GM19324 (cell line): ENCODE data around the gene SP140.
"Not testable (repeated sequence)": the region's sequence is repeated elsewhere in the genome, so short reads cannot be mapped to it uniquely, and the experiment has no call there.

Experiments used
- ATAC-seq: cut with Tn5 transposase; IDR thresholded peaks from one replicate; pipeline ENCODE4 v1.9.1; 2021; ENCODE audit warnings: mild to moderate bottlenecking, moderate library complexity; ENCODE audit not compliant: unreplicated experiment, low FRiP score

The SP140 gene

DNA sequence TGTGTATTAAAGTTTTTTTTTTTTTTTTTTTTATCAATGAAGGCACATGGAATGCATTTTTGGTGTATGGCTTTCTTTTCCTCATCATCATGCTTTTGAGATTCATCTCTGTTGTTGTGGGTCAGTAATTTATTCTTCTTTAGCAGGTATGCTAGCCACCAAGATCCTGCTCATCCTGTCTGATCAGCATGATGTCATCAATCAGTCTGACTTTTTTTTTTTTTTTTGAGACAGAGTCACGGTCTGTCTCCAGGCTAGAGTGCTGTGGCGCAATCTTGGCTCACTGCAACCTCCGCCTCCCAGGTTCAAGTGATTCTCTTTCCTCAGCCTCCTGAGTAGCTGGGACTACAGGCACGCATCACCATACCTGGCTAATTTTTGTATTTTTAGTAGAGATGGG is 2.7 kb upstream of the SP140 start:
- not testable (repeated sequence) for ATAC-seq

- ATAC-seq: no peak
These were observed 1.1 kb upstream of the SP140 start for GRCh38 chr2:230224458-230224857.

DNA sequence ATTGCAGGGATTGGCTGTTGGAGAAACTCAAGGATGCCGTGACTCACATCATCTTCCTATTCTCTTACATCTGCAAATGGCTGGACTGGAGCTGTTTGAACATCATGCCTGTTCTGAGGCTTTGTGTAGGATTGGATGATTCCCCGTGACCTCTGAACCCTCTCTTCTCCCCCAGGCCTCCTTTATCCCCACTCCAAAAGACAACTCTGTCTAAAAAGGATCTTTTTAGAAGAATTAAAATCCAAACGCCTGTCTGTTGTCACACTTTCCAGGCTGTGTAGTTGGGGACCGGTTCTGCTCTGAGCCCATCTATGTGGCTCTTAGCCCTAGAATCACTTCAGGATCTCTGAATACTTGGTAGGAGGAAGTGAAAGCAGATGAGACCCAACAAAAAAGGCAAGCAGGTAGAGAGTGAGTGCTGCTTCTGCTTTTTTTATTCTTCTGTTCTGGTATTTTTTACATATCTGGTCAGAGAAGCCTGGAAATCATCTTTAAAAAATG is 565 bp downstream of the SP140 start:
- ATAC-seq: peak; percentile 74

GRCh38 chr2:230227216-230227615 is 1.7 kb downstream of the SP140 start:
- ATAC-seq: no peak

DNA sequence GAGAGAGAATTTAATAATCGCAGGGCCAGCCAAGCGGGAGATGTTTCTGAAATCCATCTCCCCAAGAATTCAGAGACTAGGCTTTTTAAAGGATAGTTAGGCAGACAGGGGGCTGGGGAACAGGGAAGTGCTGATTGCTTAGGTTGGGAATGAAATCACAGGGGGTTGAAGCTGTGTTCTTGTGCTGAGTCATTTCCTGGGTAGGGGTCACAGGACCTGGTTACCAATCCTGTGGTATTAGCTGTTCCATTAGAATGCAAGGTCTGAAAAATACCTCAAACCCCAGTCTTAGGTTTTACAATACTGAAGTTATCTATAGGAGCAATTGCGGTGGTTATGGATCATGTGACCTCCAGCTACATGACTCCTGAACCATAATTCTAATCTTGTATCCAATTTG is 4.6 kb downstream of the SP140 start:
- no peak for ATAC-seq

GRCh38 chr2:230230496-230231200 is 5.1 kb downstream of the SP140 start:
- no peak for ATAC-seq

DNA sequence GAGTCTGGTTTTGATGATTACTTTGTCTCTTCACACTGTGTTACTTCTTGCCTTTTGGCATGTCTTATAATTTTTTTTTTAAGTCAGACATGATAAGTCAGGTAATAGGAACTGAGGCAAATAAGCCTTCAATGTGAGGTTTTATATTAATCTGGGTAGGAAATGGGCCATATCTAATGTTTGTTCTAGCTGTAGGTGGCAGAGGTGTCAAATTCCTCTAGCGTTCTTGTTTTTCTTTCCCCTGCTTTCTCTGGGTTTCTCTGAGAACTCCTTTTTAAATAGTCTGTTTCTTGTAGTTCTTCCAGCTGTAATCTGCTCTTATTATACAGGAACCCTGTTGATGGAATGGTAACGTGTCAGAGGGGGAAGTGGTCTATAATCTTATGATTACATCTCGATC is 5.7 kb downstream of the SP140 start:
- ATAC-seq: no peak

GRCh38 chr2:230234122-230234722 is 8.7 kb downstream of the SP140 start:
- no peak for ATAC-seq

DNA sequence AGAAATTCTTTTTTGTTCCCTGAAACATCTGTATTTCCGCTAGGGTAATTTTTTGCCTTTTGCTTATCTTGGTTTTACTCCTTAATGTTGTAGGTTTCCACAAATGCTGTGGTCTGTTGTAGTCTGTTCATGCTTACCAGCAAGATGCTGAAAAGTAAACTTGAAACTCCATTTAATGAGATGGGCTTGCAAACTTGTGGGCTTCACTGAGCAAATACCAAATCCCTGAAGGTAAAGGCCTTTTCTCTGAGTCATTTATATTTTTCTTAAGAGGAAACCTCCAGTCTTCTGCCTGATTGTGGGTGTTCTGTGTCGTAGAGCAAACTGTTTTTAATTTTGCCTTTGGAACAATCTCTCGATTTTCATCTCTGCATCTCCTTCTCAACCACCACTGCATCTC is 9.3 kb downstream of the SP140 start:
- ATAC-seq: no peak

DNA sequence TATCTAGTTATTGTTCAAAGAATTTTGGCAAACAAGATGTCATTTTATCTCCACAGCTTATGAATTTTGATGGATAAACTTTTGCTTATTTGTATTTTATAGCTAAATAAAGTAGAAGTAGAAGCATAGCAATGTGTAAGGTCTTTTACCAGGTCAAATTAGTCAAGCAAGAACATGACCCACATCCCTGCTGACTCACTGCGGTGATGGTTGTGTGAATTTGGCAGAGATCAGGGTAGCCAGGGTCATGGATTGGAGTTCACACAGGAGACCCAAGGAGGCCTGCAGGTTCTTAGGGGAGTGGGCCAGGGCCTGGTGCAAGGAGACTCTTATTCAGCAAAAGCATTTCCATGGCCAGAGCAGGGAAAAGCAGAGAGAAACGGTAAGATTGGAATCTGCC is 18.7 kb downstream of the SP140 start:
- ATAC-seq: no peak

DNA sequence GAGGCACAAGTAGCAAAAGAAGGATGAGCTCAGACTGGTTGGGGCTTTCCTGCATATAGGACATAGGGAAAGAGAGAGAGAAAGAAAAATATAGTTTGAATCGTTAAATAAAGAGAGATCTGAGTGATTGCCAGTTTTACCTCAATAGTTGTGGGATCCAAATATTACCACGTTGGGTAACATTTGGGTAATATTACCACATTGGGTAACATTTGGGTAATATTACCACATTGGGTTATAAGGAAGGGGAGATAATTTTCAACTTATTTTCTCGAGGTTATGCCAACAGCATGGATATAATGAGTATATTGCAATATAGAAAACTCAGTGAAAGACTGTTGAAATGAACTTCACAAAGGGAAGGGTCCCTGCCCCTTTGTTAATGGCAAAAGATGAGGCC is 20.7 kb downstream of the SP140 start:
- no peak for ATAC-seq

DNA sequence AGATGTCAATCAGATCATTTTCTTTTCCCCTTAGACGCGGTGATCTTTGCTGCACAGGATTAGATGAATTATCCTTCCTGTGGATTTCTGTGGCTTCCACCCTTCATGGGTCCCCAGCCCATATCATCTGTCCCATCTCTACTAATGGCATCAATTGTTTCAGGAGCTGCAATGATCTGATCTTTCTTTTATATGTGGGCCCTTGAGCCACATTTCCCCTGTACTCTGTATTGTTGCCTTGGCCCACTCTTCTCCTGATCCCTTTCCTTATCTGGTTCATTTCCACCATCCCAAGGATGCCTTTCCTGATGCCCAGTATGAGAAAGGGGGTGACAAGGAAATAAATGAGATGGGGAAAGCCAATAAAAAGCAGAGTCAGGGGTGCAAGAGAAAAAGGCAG is 24.7 kb downstream of the SP140 start:
- ATAC-seq: no peak

GRCh38 chr2:230254152-230254881 is 28.8 kb downstream of the SP140 start:
- no peak for ATAC-seq

- no peak for ATAC-seq
These were observed 31.3 kb downstream of the SP140 start for GRCh38 chr2:230256733-230257332.

DNA sequence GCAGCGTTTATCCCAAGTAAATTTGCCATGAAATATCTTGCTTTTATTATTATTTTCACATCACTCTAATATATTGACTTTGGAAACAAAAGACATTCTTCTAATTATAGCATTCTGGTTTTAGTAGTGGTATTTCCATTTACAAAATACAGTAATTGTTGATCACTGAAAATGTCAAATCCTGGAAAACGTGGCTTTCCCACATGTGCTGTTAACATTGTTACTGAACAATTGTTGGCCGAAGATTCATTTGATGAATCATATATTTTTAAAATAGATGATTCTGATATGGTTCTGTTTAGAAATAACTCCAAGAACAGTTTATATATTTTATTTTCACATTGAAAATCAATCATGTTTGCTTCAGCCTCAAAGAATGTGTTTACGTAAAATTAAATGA is 32.9 kb downstream of the SP140 start:
- ATAC-seq: no peak

DNA sequence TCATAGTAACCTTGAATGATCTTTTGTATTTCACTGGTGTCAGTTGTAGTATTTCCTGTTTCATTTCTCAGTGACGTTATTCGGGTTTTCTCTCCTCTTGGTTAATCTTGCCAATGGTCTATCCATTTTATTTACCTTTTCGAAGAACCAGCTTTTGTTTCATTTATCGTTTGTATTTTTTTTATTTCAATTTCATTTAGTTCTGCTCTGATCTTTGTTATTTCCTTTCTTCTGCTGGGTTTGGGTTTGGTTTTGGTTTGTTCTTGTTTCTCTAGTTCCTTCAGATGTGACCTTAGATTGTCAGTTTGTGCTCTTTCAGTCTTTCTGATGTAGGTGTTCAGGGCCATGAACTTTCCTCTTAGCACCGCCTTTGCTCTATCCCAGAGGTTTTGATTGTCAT is 36.7 kb downstream of the SP140 start:
- ATAC-seq: no peak

DNA sequence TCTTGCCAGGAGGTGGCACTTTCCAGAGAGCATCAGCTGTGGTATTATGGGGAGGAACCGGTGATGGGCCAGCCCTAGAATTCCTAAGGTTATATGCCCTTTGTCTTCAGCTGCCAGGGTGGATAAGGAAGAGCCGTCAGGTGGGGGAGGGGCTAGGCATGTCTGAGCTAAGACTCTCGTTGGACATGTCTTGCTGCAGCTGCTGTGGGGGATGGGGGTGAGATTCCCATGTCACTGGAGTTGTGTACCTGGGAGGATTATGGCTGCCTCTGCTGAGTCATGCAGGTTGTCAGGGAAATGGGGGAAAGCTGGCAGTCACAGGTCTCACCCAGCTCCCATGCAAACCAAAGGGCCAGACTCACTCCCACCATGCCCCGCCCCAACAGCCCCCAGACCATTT is 39.4 kb downstream of the SP140 start:
- not testable (repeated sequence) for ATAC-seq

DNA sequence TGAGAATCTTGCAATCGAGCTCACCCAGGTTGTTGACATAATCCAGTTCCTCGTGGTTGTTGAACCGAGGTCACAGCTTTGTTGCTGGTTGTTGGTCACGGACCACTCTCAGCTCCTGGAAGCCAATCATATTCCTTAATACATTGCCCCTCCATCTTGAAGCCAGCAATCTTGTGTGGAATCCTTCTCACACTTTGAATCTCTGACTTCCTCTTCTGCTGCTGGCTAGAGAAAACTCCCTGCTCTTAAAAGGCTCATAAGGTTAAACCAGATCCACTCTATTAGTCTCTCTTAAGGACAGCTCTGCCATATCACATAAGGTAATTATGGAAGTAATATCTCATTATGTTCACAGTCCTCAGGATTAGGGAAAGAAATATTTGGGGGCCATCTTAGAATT is 41.1 kb downstream of the SP140 start:
- ATAC-seq: no peak

- ATAC-seq: no peak
These were observed 41.5 kb downstream of the SP140 start for GRCh38 chr2:230267059-230267458.

DNA sequence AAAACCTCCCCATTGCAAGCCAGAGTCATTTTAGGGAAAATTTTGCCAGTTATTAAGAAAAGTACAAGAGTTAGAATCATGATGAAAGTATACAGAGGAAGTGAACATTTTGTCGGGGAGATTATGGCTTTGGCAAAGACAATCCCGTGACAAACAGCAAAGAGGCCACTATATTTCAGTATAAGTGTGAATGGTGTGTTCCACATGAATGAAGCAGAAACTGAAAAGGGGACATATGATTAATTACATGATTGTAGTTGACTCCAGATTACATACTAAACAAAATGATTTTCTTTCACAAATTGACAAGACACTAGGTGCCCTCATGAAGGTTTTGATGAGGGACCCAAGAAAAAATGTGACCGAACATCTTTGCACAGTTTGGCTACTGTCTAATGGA is 42.0 kb downstream of the SP140 start:
- no peak for ATAC-seq

DNA sequence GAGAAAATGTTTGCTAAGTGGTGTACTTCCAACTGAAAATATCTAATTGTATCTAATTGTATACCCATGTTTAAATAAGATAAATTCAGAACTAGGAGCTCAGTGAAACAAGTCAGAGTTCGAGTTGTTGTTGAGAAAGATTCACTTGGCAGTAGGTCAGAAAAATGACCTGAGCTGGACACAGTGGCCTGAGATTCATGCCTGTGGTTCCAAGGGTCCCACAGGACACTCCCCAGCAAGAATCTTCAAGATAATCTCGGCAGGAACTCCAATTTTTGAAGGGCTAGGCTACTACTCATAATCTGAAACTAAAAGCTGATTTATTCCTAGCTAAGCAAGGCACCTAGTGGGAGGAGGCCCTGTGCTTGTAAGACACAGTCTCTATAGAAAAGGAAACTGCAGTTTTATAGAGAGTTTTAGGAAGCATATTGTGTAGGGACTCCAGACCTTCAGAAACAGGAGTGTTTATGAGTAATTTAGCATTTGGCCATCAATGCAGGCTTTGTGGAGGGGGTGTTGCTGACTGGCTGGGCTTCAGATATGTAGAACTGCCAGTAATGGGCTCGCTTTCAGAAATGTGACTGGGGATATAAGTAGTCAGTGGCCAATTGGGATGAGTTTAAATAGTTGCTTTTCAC is 43.2 kb downstream of the SP140 start:
- ATAC-seq: peak; percentile 66
